Measurements from ENCODE around the gene PPP2R2D. TPM values are rescaled to one million over a fixed set of nuclear protein-coding genes. Genes with fewer than 3 reads are reported as not detected.

PPP2R2D gene
- total RNA-seq, 1 experiment from 2014 or later: 40.3 TPM

- H2AFZ ChIP-seq (ENCODE audit: low read length): no peak overlapping the region
- H3K4me3 ChIP-seq (ENCODE audit: low read length): no peak overlapping the region
- H3K79me2 ChIP-seq (ENCODE audit: low read length): peaks cover 11% of the 10 kb centered on the region; the same call in 1 of the 2 replicates
- POLR2A ChIA-PET (ENCODE audit: unreplicated experiment): no interaction called here
- DNase-seq (peak; percentile 20), ATAC-seq (no peak)
- no TSS peak for BruUV-seq (replicated peaks)
- H3K27ac ChIP-seq (ENCODE audit: low read length): no peak overlapping the region
- H3K27me3 ChIP-seq (ENCODE audit: low read length): no peaks in the 10 kb centered on the region
- H3K9me2 ChIP-seq (replicated peaks; ENCODE audit: low read length): no peaks in the 10 kb centered on the region
- no peaks in the 10 kb centered on the region for H3K9me3 ChIP-seq (ENCODE audit: low read length)
- peaks cover 13% of the 10 kb centered on the region; the same call in 1 of the 2 replicates for H3K36me3 ChIP-seq (ENCODE audit: low read depth, low read length)
- intact Hi-C loops (cut with micrococcal nuclease): no loop called here
- H3K4me2 ChIP-seq (ENCODE audit: low read length): no peak overlapping the region
- CTCF ChIA-PET: interaction anchor here (1.7 kb wide), 1 partner anchor 58 kb away, joined by 13 read pairs; no protein-coding TSS in a partner anchor
- H4K20me1 ChIP-seq (ENCODE audit: low read length): 0 out of 2 replicates have a peak, but pooled peaks cover 5% of the 10 kb centered on the region
- H3K9ac ChIP-seq (ENCODE audit: low read length): no peak overlapping the region
- TF ChIP-seq CTCF (conservative IDR thresholded peaks at IDR 0.05; ENCODE audit: low read depth, low read length): peak; percentile 60
- no peak for TF ChIP-seq EZH2 (IDR thresholded peaks at IDR 0.05; ENCODE audit: low read length, unreplicated experiment)
- H3K4me1 ChIP-seq (ENCODE audit: insufficient read depth, low read length): peaks cover 43% of the 10 kb centered on the region
- H3F3A ChIP-seq (ENCODE audit: low read length, unreplicated experiment): peaks cover 8% of the 10 kb centered on the region
Measured at GRCh38 chr10:131943021-131943814, 42.4 kb downstream of the PPP2R2D start.

- Histone ChIP-seq H3K9me3 (ENCODE audit: low read length) (no peaks in the 10 kb centered on the region), H3F3A (ENCODE audit: low read length, unreplicated experiment) (peaks cover 8% of the 10 kb centered on the region), H3K27ac (ENCODE audit: low read length) (no peak overlapping the region), H3K4me3 (ENCODE audit: low read length) (no peak overlapping the region), H3K79me2 (ENCODE audit: low read length) (peaks cover 11% of the 10 kb centered on the region; the same call in 1 of the 2 replicates), H3K4me2 (ENCODE audit: low read length) (no peak overlapping the region), H4K20me1 (ENCODE audit: low read length) (0 out of 2 replicates have a peak, but pooled peaks cover 5% of the 10 kb centered on the region), H3K9ac (ENCODE audit: low read length) (no peak overlapping the region), H2AFZ (ENCODE audit: low read length) (no peak overlapping the region), H3K9me2 (replicated peaks; ENCODE audit: low read length) (no peaks in the 10 kb centered on the region), H3K36me3 (ENCODE audit: low read depth, low read length) (peaks cover 24% of the 10 kb centered on the region), H3K27me3 (ENCODE audit: low read length) (no peaks in the 10 kb centered on the region), H3K4me1 (ENCODE audit: insufficient read depth, low read length) (peaks cover 48% of the 10 kb centered on the region)
- ChIA-PET CTCF (interaction anchor here (0.7 kb wide), 1 partner anchor 59 kb away, joined by 4 read pairs; no protein-coding TSS in a partner anchor), POLR2A (ENCODE audit: unreplicated experiment) (no interaction called here)
- no peak for DNase-seq
- intact Hi-C loops (cut with micrococcal nuclease): no loop called here
- ATAC-seq: no peak
- TF ChIP-seq CTCF (conservative IDR thresholded peaks at IDR 0.05; ENCODE audit: low read depth, low read length) (no peak), EZH2 (IDR thresholded peaks at IDR 0.05; ENCODE audit: low read length, unreplicated experiment) (no peak), EZH2phosphoT487 (IDR thresholded peaks at IDR 0.05; ENCODE audit: borderline replicate concordance, low read length) (no peak)
- BruUV-seq (replicated peaks): no TSS peak
Measured at GRCh38 chr10:131944412-131944811, 43.6 kb downstream of the PPP2R2D start.

All from PC-3 (cell line).